Measurements from ENCODE around the gene FIS1.

The FIS1 gene

GRCh38 chr7:101239951-101240220, 5.0 kb downstream of the FIS1 start:
- TF ChIP-seq, protein P1, sequence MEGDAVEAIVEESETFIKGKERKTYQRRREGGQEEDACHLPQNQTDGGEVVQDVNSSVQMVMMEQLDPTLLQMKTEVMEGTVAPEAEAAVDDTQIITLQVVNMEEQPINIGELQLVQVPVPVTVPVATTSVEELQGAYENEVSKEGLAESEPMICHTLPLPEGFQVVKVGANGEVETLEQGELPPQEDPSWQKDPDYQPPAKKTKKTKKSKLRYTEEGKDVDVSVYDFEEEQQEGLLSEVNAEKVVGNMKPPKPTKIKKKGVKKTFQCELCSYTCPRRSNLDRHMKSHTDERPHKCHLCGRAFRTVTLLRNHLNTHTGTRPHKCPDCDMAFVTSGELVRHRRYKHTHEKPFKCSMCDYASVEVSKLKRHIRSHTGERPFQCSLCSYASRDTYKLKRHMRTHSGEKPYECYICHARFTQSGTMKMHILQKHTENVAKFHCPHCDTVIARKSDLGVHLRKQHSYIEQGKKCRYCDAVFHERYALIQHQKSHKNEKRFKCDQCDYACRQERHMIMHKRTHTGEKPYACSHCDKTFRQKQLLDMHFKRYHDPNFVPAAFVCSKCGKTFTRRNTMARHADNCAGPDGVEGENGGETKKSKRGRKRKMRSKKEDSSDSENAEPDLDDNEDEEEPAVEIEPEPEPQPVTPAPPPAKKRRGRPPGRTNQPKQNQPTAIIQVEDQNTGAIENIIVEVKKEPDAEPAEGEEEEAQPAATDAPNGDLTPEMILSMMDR (IDR thresholded peaks at IDR 0.05; ENCODE audit: insufficient read depth, low read length, poor library complexity, severe bottlenecking) = no peak
- Histone ChIP-seq H3K4me3 (replicated peaks; ENCODE audit: low read depth, low read length) (no peak overlapping the region), H3K27me3 (replicated peaks; ENCODE audit: control insufficient read depth, insufficient read depth, low read length) (no peaks in the 10 kb centered on the region), H3K36me3 (ENCODE audit: control insufficient read depth, insufficient read depth, low read length) (peaks cover 26% of the 10 kb centered on the region)
- DNase-seq (ENCODE audit: extremely low read depth, insufficient read length) = no peak

DNA sequence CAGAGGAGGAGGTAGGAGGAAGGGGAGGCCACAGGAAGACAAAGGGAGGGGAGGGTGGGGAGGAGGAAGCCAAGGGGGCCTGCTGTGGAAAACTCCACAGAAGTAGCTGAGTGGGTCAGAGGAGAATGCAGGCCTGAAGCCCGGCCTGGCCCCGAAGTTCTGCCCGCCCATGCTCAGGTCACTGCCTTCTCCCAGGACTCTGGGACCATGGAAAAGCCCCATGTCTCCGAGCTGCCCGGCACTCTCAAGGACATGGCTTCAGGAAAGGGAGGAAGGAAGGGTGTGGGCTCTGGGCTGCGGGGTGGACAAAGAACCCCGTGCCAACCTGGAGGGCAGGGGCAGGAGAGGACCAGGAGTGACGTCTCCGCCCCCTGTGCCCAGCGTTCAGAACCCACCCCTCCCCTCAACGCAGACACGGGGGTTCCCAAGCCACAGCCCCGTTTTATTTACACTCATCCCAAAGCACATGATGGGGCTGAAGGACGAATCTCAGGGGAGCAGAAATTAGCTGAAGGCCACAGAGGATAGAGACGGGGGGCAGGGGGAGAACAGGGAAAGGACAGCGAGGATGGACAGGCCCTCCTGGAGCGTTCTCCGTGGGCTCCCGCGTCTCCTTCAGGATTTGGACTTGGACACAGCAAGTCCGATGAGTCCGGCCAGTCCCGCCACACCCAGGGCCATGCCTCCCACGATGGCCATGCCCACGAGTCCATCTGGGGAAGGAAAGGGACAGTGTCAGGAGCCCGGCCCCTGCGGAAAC, 5.5 kb downstream of the FIS1 start:
- no peaks in the 10 kb centered on the region for H3K27me3 ChIP-seq (replicated peaks; ENCODE audit: control insufficient read depth, insufficient read depth, low read length)
- no peak for DNase-seq (ENCODE audit: extremely low read depth, insufficient read length)
- peaks cover 26% of the 10 kb centered on the region for H3K36me3 ChIP-seq (ENCODE audit: control insufficient read depth, insufficient read depth, low read length)

GRCh38 chr7:101238226-101239182, 6.4 kb downstream of the FIS1 start:
- DNase-seq (ENCODE audit: extremely low read depth, insufficient read length) = no peak
- no peak overlapping the region for H3K4me3 ChIP-seq (replicated peaks; ENCODE audit: low read depth, low read length)
- H3K36me3 ChIP-seq (ENCODE audit: control insufficient read depth, insufficient read depth, low read length) = peaks cover 26% of the 10 kb centered on the region
- no peaks in the 10 kb centered on the region for H3K27me3 ChIP-seq (replicated peaks; ENCODE audit: control insufficient read depth, insufficient read depth, low read length)
- TF ChIP-seq, protein P1 (IDR thresholded peaks at IDR 0.05; ENCODE audit: insufficient read depth, low read length, poor library complexity, severe bottlenecking) = no peak

More for the DNA sequence above, 5.5 kb downstream of the FIS1 start:
- no peak overlapping the region for H3K4me3 ChIP-seq (replicated peaks; ENCODE audit: low read depth, low read length)
- TF ChIP-seq, protein P1 (IDR thresholded peaks at IDR 0.05; ENCODE audit: insufficient read depth, low read length, poor library complexity, severe bottlenecking) = no peak

- Histone ChIP-seq H3K27me3 (replicated peaks; ENCODE audit: control insufficient read depth, insufficient read depth, low read length) (no peaks in the 10 kb centered on the region), H3K4me3 (replicated peaks; ENCODE audit: low read depth, low read length) (no peak within 1 kb of the TSS), H3K36me3 (ENCODE audit: control insufficient read depth, insufficient read depth, low read length) (peaks cover 26% of the 10 kb centered on the region)
- TF ChIP-seq, protein P1 (IDR thresholded peaks at IDR 0.05; ENCODE audit: insufficient read depth, low read length, poor library complexity, severe bottlenecking) = no peak
- no peak for DNase-seq (ENCODE audit: extremely low read depth, insufficient read length)
These were observed 7.4 kb downstream of the FIS1 start, which contains the start of gene CLDN15 for GRCh38 chr7:101237206-101238067. TSS of gene CLDN15 (minus strand) at chr7:101237802. CDS start at chr7:101237581, 221 bp downstream.

- no peak overlapping the region for H3K4me3 ChIP-seq (replicated peaks; ENCODE audit: low read depth, low read length)
- no peak for DNase-seq (ENCODE audit: extremely low read depth, insufficient read length)
- TF ChIP-seq, protein P1 (IDR thresholded peaks at IDR 0.05; ENCODE audit: insufficient read depth, low read length, poor library complexity, severe bottlenecking) = no peak
- no peaks in the 10 kb centered on the region for H3K27me3 ChIP-seq (replicated peaks; ENCODE audit: control insufficient read depth, insufficient read depth, low read length)
- peaks cover 26% of the 10 kb centered on the region for H3K36me3 ChIP-seq (ENCODE audit: control insufficient read depth, insufficient read depth, low read length)
These were observed 8.5 kb downstream of the FIS1 start for GRCh38 chr7:101236292-101236835.
